Measurements from ENCODE around the gene GIPC1. TPM values are rescaled to one million over a fixed set of nuclear protein-coding genes. Genes with fewer than 3 reads are reported as not detected.
A peak's percentile ranks its signal among the peaks of the same experiment; 100 is the strongest.

GIPC1 gene
- total and polyA plus RNA-seq, 9 of the 15 experiments (the other 6 are each of a cell fraction or from before 2014, with no cell fraction given): 0.49 to 54.7 (median 24.8) TPM

GRCh38 chr19:14450168-14450874, 45.6 kb downstream of the GIPC1 start (continued):
- no peak for TF ChIP-seq CBFB (CRISPR knock-in tag; IDR thresholded peaks at IDR 0.05)
- no peak for TF ChIP-seq ZNF24 (IDR thresholded peaks at IDR 0.05)
- TF ChIP-seq ZNF717 (CRISPR knock-in tag; IDR thresholded peaks at IDR 0.05): no peak
- TF ChIP-seq RBBP5 (IDR thresholded peaks at IDR 0.05; ENCODE audit: borderline replicate concordance, insufficient read depth, low read length, poor library complexity, severe bottlenecking): no peak
- TF ChIP-seq ZNF584 (CRISPR knock-in tag; IDR thresholded peaks at IDR 0.05; ENCODE audit: low read depth): no peak
- TF ChIP-seq MLX (CRISPR knock-in tag; conservative IDR thresholded peaks at IDR 0.05): peak in 1 of 2 experiments; percentile 41; a peak in 1 of 4 replicates
- peak; percentile 96 for TF ChIP-seq ZNF592 (IDR thresholded peaks at IDR 0.05)
- no peak for TF ChIP-seq MAFF (IDR thresholded peaks at IDR 0.05; ENCODE audit: low read length)
- 0 out of 2 replicates have a peak, but pooled peaks have one; percentile 55 for TF ChIP-seq E2F5 (CRISPR knock-in tag; IDR thresholded peaks at IDR 0.05)
- TF ChIP-seq C11orf30 (IDR thresholded peaks at IDR 0.05; ENCODE audit: low read depth): no peak
- TF ChIP-seq CHCHD3 (CRISPR knock-in tag; IDR thresholded peaks at IDR 0.05): no peak
- TF ChIP-seq U2AF2 (optimal IDR thresholded peaks at IDR 0.05; ENCODE audit: low read depth, low read length): no peak
- no peak for TF ChIP-seq TCF7L2 (IDR thresholded peaks at IDR 0.05; ENCODE audit: low read depth, low read length)
- TF ChIP-seq MLLT1 (IDR thresholded peaks at IDR 0.05): no peak

All from K562 (cell line).